Naive thymus-derived CD8-positive, alpha-beta T cell (primary cell): ENCODE data around the gene DSG4. TPM values are rescaled to one million over a fixed set of nuclear protein-coding genes. Genes with fewer than 3 reads are reported as not detected.

Experiments used
- ATAC-seq, 2 donors: fragments of 150-1000 bp; cut with Tn5 transposase in 1 of 2; sonication (Bioruptor Pico), chemical (Tn5 transposase) in 1 of 2; 1 replicate in 1 of 2; 2 replicates in 1 of 2; pipeline ENCODE4 v1.10.0; 2021; ENCODE audit warnings: mild to moderate bottlenecking in 2 of 2, moderate library complexity in 2 of 2
- POLR2A ChIA-PET: fragments of 350-600 bp; sonication (Branson Sonifier 250); formaldehyde crosslinking; loops from one replicate; lab custom pipeline; 2021; ENCODE audit warnings: antibody characterized with exemption; lab: Charles Lee
- DNase-seq, 10 donors: peaks; one replicate each; pipeline versions ENCODE4 v3.0.0 to v3.0.0-alpha.2; 2020 to 2022
- H3K27ac Mint-ChIP-seq, 10 donors: one replicate each; pipeline ENCODE4 v1.8.0; 2020 to 2022; ENCODE audit warnings: mild to moderate bottlenecking in 10 of 10, mixed read lengths in 10 of 10, moderate library complexity in 4 of 10, inconsistent platforms in 1 of 10
- H3K27me3 Mint-ChIP-seq, 5 donors: one replicate each; pipeline ENCODE4 v1.8.0; 2021 to 2022; ENCODE audit warnings: mixed read lengths in 5 of 5
- H3K36me3 Mint-ChIP-seq, 3 donors: one replicate each; pipeline ENCODE4 v1.8.0; 2020 to 2022; ENCODE audit warnings: mixed read lengths in 3 of 3, mild to moderate bottlenecking in 2 of 3, inconsistent platforms in 1 of 3
- H3K4me1 Mint-ChIP-seq, 4 donors: one replicate each; pipeline ENCODE4 v1.8.0; 2021 to 2022; ENCODE audit warnings: mixed read lengths in 4 of 4
- H3K4me3 Mint-ChIP-seq, 10 donors: one replicate each; pipeline ENCODE4 v1.8.0; 2020 to 2022; ENCODE audit warnings: mild to moderate bottlenecking in 10 of 10, mixed read lengths in 10 of 10, moderate library complexity in 6 of 10, inconsistent platforms in 1 of 10
- H3K9me3 Mint-ChIP-seq, 9 donors: one replicate each; pipeline ENCODE4 v1.8.0; 2020 to 2022; ENCODE audit warnings: mixed read lengths in 9 of 9, mild to moderate bottlenecking in 3 of 9, inconsistent platforms in 1 of 9, moderate library complexity in 1 of 9
- polyA plus RNA-seq, 3 donors: library from polyadenylated mRNA; unstranded; fragments of 300-500 nt; fragmentation: Illumina TruSeq; gene quantifications; one replicate each; pipeline ENCODE4 v1.2.3, GENCODE V29; 2021
- total RNA-seq, 8 experiments: library from RNA in 2 of 8; stranded (reverse) in 2 of 8; gene quantifications; one replicate each; pipeline ENCODE4 v1.2.3 and lab custom pipeline; 2021 to 2026

The DSG4 gene
- total and polyA plus RNA-seq, 5 experiments from 2014 or later: not detected

DNA sequence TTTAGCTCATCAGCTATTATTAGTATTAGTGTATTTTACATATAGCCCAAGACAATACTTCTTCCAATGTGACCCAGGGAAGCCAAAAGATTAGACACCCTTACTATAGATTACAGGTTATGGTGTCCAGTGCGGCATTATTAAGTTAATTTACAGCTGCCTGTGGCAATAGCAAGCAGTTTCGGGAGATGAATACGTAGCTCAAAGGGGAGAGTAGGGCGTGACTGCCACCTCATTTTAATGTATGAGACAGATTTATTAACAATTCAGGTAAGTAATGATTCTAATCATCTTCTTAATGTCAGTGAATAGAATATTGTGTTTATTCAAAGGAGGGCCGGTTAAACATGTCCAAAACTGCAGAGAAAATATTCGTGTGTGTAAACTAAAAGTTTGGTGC lies 64.2 kb downstream of the DSG4 start:
- H3K9me3 Mint-ChIP-seq: no peaks in the 10 kb centered on the region
- H3K36me3 Mint-ChIP-seq: no peaks in the 10 kb centered on the region
- H3K4me3 Mint-ChIP-seq: no peak overlapping the region
- DNase-seq (no peak), ATAC-seq (no peak)
- peaks cover 0 to 8% (median 0%) of the 10 kb centered on the region in 5 donors for H3K27me3 Mint-ChIP-seq
- H3K27ac Mint-ChIP-seq: no peak overlapping the region
- no peaks in the 10 kb centered on the region for H3K4me1 Mint-ChIP-seq
- POLR2A ChIA-PET: no interaction called here

DNA sequence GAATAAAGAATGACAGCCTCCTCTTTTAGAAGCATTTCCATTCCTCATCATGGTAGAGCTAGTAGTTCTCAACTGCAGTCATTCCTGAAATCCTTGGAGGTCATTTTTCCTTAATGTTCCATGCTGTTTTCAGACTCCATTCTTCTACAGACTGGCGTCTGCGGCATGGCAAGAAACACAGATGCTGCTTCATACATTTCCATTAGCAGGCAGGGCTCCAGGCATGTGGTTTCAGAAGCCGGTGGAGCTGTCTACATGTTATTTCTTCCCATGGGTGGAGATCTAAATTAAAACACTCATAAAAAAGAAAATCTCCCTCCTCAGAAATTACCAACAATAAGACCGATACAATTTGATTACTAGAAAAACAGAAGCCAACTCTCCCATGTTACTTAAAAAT lies 64.9 kb downstream of the DSG4 start:
- DNase-seq (no peak), ATAC-seq (no peak)
- POLR2A ChIA-PET: no interaction called here
- peaks cover 0 to 8% (median 0%) of the 10 kb centered on the region in 5 donors for H3K27me3 Mint-ChIP-seq
- no peaks in the 10 kb centered on the region for H3K36me3 Mint-ChIP-seq
- no peaks in the 10 kb centered on the region for H3K4me1 Mint-ChIP-seq
- H3K4me3 Mint-ChIP-seq: no peak overlapping the region
- H3K9me3 Mint-ChIP-seq: no peaks in the 10 kb centered on the region
- H3K27ac Mint-ChIP-seq: no peak overlapping the region

DNA sequence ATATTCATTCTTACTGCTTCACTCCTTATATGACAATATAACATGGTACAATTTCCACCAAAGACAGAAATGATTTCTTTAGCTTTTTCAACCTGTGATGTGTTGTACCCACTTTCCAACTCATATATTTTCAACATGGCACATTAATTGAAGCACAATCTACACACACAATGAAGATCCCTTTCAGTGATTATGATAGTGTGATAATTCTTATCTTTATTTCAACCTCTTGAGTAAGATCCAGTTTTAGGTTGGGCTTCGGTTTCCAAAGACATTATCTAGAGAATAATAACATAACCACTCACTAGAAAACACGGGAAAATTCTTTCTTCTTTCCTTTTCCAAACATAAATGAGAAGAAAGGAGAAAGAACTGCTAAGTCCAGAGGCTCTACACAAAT lies 67.6 kb downstream of the DSG4 start:
- ATAC-seq (no peak), DNase-seq (no peak)
- peaks cover 0 to 8% (median 0%) of the 10 kb centered on the region in 5 donors for H3K27me3 Mint-ChIP-seq
- no peak overlapping the region for H3K27ac Mint-ChIP-seq
- no peaks in the 10 kb centered on the region for H3K36me3 Mint-ChIP-seq
- no peaks in the 10 kb centered on the region for H3K4me1 Mint-ChIP-seq
- peaks cover 0 to 2% (median 0%) of the 10 kb centered on the region in 9 donors for H3K9me3 Mint-ChIP-seq
- no peak overlapping the region for H3K4me3 Mint-ChIP-seq
- POLR2A ChIA-PET: no interaction called here

DNA sequence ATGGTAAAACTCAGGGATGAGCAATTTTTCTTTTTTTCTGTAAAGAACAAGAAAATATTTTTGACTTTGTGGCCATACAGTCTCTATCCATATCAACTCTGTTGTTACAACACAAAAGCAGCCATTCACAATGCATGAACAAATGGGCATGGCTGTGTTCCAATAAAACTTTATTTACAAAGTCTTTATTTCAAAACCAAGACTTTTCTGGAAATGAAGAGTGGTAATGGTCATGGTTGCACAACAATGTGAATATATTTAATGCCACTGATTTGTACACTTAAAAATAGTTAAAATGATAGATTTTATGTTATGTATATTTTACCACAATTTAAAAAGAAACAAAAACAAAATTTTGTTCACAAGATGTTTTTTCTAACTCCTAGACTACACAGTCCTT lies 69.3 kb downstream of the DSG4 start:
- no peak for ATAC-seq
- Mint-ChIP-seq H3K4me1 (no peaks in the 10 kb centered on the region), H3K36me3 (no peaks in the 10 kb centered on the region), H3K27ac (no peak overlapping the region), H3K9me3 (peaks cover 0 to 2% (median 0%) of the 10 kb centered on the region in 9 donors), H3K27me3 (peaks cover 0 to 5% (median 0%) of the 10 kb centered on the region in 5 donors), H3K4me3 (no peak overlapping the region)
- POLR2A ChIA-PET: no interaction called here
- no peak for DNase-seq

DNA sequence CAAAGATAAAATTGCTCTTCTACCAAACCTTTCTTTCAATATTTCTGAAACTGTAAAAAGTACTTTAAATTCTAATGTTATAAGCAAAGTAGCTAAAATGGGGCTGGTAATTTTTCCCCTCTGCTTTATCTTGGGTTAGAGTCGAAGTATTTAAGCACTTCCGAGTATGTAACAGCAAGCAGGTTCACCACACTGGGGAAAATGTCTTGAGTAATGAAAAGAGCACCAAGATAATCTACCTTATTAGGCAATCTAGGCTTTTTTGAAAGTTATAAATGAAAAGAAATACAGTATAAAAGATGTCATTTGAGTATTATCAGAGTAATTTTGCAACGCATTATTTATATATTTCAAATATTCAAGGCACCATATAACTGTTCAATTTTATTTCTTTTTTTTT lies 70.3 kb downstream of the DSG4 start:
- Mint-ChIP-seq H3K27me3 (peaks cover 0 to 4% (median 0%) of the 10 kb centered on the region in 5 donors), H3K4me1 (no peaks in the 10 kb centered on the region), H3K9me3 (peaks cover 0 to 2% (median 0%) of the 10 kb centered on the region in 9 donors), H3K27ac (no peak overlapping the region), H3K4me3 (no peak overlapping the region), H3K36me3 (no peaks in the 10 kb centered on the region)
- ATAC-seq (no peak), DNase-seq (no peak)
- POLR2A ChIA-PET: no interaction called here

DNA sequence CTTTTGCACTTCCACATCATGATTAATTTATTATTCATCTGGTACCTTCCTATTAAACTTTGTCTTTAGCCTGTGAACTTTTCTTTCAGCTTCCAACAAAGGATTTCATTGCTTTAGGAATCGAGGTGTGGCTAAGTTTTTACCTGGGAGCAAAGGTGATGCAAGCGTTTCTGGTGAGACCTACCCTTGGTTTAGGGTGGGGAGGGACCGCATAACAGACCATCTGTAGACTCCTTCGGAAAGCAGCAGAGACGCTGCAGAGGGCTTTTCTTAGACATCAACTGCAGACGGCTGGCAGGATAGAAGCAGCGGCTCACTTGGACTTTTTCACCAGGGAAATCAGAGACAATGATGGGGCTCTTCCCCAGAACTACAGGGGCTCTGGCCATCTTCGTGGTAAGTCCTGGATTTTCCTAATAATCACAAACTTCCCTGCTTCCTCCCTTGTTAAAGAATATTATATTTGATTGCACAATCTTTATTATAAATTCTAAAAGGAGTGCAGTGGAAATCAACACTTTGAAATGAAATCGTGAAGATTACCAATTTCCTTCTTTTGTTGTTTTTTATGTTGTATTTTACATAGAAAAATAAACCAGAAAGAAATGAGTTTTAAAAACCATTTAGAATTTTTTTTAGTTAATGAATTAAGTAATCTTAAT lies 71.1 kb downstream of the DSG4 start, which contains the start of gene DSG3:
Gene DSG3, plus strand, starts transcription at position 212 of the 662 bp plus-strand sequence. Its CDS starts 137 bp downstream, at position 349.
- Mint-ChIP-seq H3K36me3 (no peaks in the 10 kb centered on the region), H3K27ac (no peak within 1 kb of the TSS), H3K4me1 (no peaks in the 10 kb centered on the region), H3K9me3 (peaks cover 0 to 2% (median 0%) of the 10 kb centered on the region in 9 donors), H3K27me3 (peaks cover 0 to 3% (median 0%) of the 10 kb centered on the region in 5 donors), H3K4me3 (no peak within 1 kb of the TSS)
- ATAC-seq (no peak), DNase-seq (no peak)
- POLR2A ChIA-PET: no interaction called here

DNA sequence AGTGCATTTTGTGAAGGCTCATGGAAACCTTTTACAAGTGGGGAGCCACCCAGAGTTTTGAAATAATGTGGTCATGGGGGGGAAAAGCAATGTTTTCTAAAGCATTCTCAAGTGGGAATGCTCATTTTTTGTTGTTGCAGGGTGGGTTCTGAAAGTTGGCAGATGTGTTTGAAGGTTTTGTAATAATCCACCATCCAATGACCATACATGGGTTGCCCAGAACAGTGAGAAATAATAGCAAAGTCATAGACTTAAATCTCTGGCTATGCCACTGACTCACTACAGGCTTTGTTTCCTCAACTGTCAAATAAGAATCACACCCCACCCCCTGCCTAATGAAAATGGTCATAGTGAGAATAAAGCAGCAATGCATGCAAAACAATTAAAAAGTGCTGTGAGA lies 73.8 kb downstream of the DSG4 start:
- peaks cover 0 to 2% (median 0%) of the 10 kb centered on the region in 9 donors for H3K9me3 Mint-ChIP-seq
- ATAC-seq (no peak), DNase-seq (no peak)
- H3K4me1 Mint-ChIP-seq: no peaks in the 10 kb centered on the region
- H3K4me3 Mint-ChIP-seq: no peak overlapping the region
- H3K36me3 Mint-ChIP-seq: no peaks in the 10 kb centered on the region
- POLR2A ChIA-PET: no interaction called here
- H3K27me3 Mint-ChIP-seq: peaks cover 0 to 3% (median 0%) of the 10 kb centered on the region in 5 donors
- no peak overlapping the region for H3K27ac Mint-ChIP-seq

DNA sequence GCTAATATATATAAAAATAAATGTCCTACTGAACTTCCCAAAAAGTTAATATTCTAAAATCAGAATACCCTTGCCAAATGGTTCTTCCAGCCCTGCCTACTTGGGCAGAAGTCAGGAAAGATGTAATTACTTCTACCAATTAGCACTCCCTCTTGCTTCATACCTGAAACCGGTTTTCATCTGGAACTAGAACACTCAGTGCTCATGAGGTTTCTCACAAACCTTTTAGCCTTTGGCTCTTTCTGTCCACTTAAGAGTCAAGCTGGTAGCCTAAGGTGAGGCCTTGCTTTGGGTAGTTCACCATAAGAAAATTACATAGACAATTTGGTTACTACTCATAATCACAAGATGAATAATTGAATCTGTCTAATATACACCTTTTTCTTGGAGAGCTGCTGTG lies 75.0 kb downstream of the DSG4 start:
- no peaks in the 10 kb centered on the region for H3K4me1 Mint-ChIP-seq
- peaks cover 0 to 3% (median 0%) of the 10 kb centered on the region in 5 donors for H3K27me3 Mint-ChIP-seq
- H3K9me3 Mint-ChIP-seq: peaks cover 0 to 2% (median 0%) of the 10 kb centered on the region in 9 donors
- no peak overlapping the region for H3K4me3 Mint-ChIP-seq
- ATAC-seq (no peak), DNase-seq (no peak)
- no peaks in the 10 kb centered on the region for H3K36me3 Mint-ChIP-seq
- H3K27ac Mint-ChIP-seq: no peak overlapping the region
- POLR2A ChIA-PET: no interaction called here

DNA sequence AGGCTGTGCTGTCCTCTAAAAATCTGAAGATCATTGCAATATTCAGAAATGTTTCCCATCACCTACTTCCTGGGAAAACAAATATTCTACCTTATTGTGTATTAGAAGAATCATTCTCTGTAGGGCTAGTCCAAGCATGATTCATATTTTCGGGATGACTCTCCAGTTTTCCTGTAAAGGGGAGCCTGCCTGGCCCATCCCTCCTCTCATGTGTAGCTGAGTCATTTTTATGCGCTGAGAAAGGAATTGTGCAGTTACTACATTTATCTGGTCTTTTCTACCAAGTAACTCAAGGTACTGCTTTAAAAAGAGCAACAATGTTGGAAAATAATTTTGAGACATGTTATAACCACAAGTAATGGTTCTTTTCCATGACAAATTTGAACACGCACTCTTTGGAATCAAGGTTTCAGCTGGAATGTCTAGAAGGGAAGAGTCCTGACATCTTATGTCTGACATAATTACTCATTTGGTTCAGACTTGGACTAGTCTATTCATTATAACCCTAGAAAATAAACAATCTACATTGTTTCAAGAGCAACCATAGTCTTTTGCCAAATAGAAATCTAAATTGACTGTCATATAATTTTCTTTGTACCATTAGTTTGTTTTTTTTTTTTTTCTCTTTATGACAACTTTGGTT lies 77.6 kb downstream of the DSG4 start:
- no peak overlapping the region for H3K4me3 Mint-ChIP-seq

More for the DNA sequence above, 77.6 kb downstream of the DSG4 start:
- H3K9me3 Mint-ChIP-seq: no peaks in the 10 kb centered on the region
- no peak overlapping the region for H3K27ac Mint-ChIP-seq
- POLR2A ChIA-PET: interaction anchor here (0.7 kb wide), 1 partner anchor 595 kb away, joined by 5 read pairs; no protein-coding TSS in a partner anchor
- ATAC-seq (no peak), DNase-seq (no peak)
- H3K27me3 Mint-ChIP-seq: peaks cover 0 to 3% (median 0%) of the 10 kb centered on the region in 5 donors
- H3K36me3 Mint-ChIP-seq: no peaks in the 10 kb centered on the region
- H3K4me1 Mint-ChIP-seq: no peaks in the 10 kb centered on the region

Other genes starting within 250 kb of the DSG4 start
- gene DSC1, start 213.9 kb upstream of the DSG4 start, total RNA-seq: 10 to 100 TPM; 11.3 to 13.0 TPM
- gene DSC1, start 213.9 kb upstream of the DSG4 start, polyA plus RNA-seq: 10 to 100 TPM; 15.0 to 26.0 (median 18.2) TPM
- gene DSG1, start 58.6 kb upstream of the DSG4 start, total RNA-seq: not detected
- not detected for gene DSG1, start 58.6 kb upstream of the DSG4 start, polyA plus RNA-seq
- not detected for gene DSG3, start 71.0 kb downstream of the DSG4 start, total RNA-seq
- gene DSG3, start 71.0 kb downstream of the DSG4 start, polyA plus RNA-seq: not detected
- gene DSG2, start 121.4 kb downstream of the DSG4 start, total RNA-seq: under 1 TPM; 0.16 to 0.30 TPM
- gene DSG2, start 121.4 kb downstream of the DSG4 start, polyA plus RNA-seq: under 1 TPM in 2 of 3 donors, not detected in 1; 0.08 to 0.11 TPM
- not detected for gene TTR, start 215.1 kb downstream of the DSG4 start, total RNA-seq
- gene TTR, start 215.1 kb downstream of the DSG4 start, polyA plus RNA-seq: not detected